Prostate gland (tissue), 2 donors: Measurements from ENCODE around the gene SCN4A.

Experiments
- POLR2A ChIP-seq: fragments of 450-650 bp; IDR thresholded peaks from one replicate; pipeline ENCODE4 v1.6.1; 2016; ENCODE audit warnings: antibody characterized with exemption, mild to moderate bottlenecking
- POLR2AphosphoS5 ChIP-seq: sonication (generic); formaldehyde crosslinking; IDR thresholded peaks from one replicate; pipeline ENCODE4 v1.6.1; 2017; ENCODE audit warnings: antibody characterized with exemption
- TF ChIP-seq, protein P1 (sequence below), 4 experiments: fragments of 200-600 bp in 2 of 4; fragments of 450-650 bp in 2 of 4; sonication (generic) in 2 of 4; IDR thresholded peaks; 1 replicate in 3 of 4; 2 replicates in 1 of 4; pipeline ENCODE4 v1.5.1; 2016 to 2019; ENCODE audit warnings: antibody characterized with exemption in 4 of 4, mild to moderate bottlenecking in 2 of 4, moderate library complexity in 2 of 4

GRCh38 chr17:64003526-64004121, 30.9 kb upstream of the SCN4A start:
- TF ChIP-seq, protein P1, sequence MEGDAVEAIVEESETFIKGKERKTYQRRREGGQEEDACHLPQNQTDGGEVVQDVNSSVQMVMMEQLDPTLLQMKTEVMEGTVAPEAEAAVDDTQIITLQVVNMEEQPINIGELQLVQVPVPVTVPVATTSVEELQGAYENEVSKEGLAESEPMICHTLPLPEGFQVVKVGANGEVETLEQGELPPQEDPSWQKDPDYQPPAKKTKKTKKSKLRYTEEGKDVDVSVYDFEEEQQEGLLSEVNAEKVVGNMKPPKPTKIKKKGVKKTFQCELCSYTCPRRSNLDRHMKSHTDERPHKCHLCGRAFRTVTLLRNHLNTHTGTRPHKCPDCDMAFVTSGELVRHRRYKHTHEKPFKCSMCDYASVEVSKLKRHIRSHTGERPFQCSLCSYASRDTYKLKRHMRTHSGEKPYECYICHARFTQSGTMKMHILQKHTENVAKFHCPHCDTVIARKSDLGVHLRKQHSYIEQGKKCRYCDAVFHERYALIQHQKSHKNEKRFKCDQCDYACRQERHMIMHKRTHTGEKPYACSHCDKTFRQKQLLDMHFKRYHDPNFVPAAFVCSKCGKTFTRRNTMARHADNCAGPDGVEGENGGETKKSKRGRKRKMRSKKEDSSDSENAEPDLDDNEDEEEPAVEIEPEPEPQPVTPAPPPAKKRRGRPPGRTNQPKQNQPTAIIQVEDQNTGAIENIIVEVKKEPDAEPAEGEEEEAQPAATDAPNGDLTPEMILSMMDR (IDR thresholded peaks at IDR 0.05) = no peak
- TF ChIP-seq POLR2A = no peak
- no peak for TF ChIP-seq POLR2AphosphoS5
